ENCODE measurements around the gene OVCA2.

Gene OVCA2

GRCh38 chr17:2041561-2042389 is at the start of gene OVCA2:
OVCA2 (plus strand) TSS chr17:2042022; CDS start chr17:2042048, 26 bp downstream.
- Mint-ChIP-seq H3K36me3 (ENCODE audit: low read depth) (peaks cover 28% of the 10 kb centered on the region), H3K9me3 (no peaks in the 10 kb centered on the region), H3K27ac (peak within 1 kb of the TSS; percentile 96), H3K27me3 (ENCODE audit: low read depth) (no peaks in the 10 kb centered on the region), H3K4me3 (peak within 1 kb of the TSS; percentile 91), H3K4me1 (ENCODE audit: low read depth) (peaks cover 13% of the 10 kb centered on the region)

- H3K27me3 Mint-ChIP-seq (ENCODE audit: low read depth): peaks cover 46% of the 10 kb centered on the region
- H3K4me3 Mint-ChIP-seq: no peak overlapping the region
- no peaks in the 10 kb centered on the region for H3K9me3 Mint-ChIP-seq
- no peaks in the 10 kb centered on the region for H3K36me3 Mint-ChIP-seq (ENCODE audit: low read depth)
- no peaks in the 10 kb centered on the region for H3K4me1 Mint-ChIP-seq (ENCODE audit: low read depth)
- H3K27ac Mint-ChIP-seq: no peak overlapping the region
Observed at GRCh38 chr17:1992541-1992940, 49.3 kb upstream of the OVCA2 start.

- no peaks in the 10 kb centered on the region for H3K4me1 Mint-ChIP-seq (ENCODE audit: low read depth)
- H3K9me3 Mint-ChIP-seq: no peaks in the 10 kb centered on the region
- H3K4me3 Mint-ChIP-seq: no peak overlapping the region
- H3K27me3 Mint-ChIP-seq (ENCODE audit: low read depth): peaks cover 46% of the 10 kb centered on the region
- no peak overlapping the region for H3K27ac Mint-ChIP-seq
- no peaks in the 10 kb centered on the region for H3K36me3 Mint-ChIP-seq (ENCODE audit: low read depth)
Observed at GRCh38 chr17:1994707-1995106, 47.1 kb upstream of the OVCA2 start.

GRCh38 chr17:1995321-1995892 is 46.4 kb upstream of the OVCA2 start:
- peaks cover 47% of the 10 kb centered on the region for H3K27me3 Mint-ChIP-seq (ENCODE audit: low read depth)
- H3K27ac Mint-ChIP-seq: no peak overlapping the region
- no peak overlapping the region for H3K4me3 Mint-ChIP-seq
- H3K9me3 Mint-ChIP-seq: no peaks in the 10 kb centered on the region
- no peaks in the 10 kb centered on the region for H3K4me1 Mint-ChIP-seq (ENCODE audit: low read depth)
- no peaks in the 10 kb centered on the region for H3K36me3 Mint-ChIP-seq (ENCODE audit: low read depth)

GRCh38 chr17:1995907-1996799 is 45.7 kb upstream of the OVCA2 start:
- peaks cover 42% of the 10 kb centered on the region for H3K27me3 Mint-ChIP-seq (ENCODE audit: low read depth)
- no peaks in the 10 kb centered on the region for H3K4me1 Mint-ChIP-seq (ENCODE audit: low read depth)

GRCh38 chr17:1996800-1997288 is 45.0 kb upstream of the OVCA2 start:
- Mint-ChIP-seq H3K4me3 (no peak overlapping the region), H3K27me3 (ENCODE audit: low read depth) (peaks cover 41% of the 10 kb centered on the region), H3K36me3 (ENCODE audit: low read depth) (no peaks in the 10 kb centered on the region), H3K9me3 (no peaks in the 10 kb centered on the region), H3K27ac (no peak overlapping the region), H3K4me1 (ENCODE audit: low read depth) (no peaks in the 10 kb centered on the region)

More at GRCh38 chr17:1995907-1996799, 45.7 kb upstream of the OVCA2 start:
- Mint-ChIP-seq H3K27ac (no peak overlapping the region), H3K9me3 (no peaks in the 10 kb centered on the region), H3K36me3 (ENCODE audit: low read depth) (no peaks in the 10 kb centered on the region), H3K4me3 (no peak overlapping the region)

GRCh38 chr17:1997289-1997926 is 44.4 kb upstream of the OVCA2 start:
- Mint-ChIP-seq H3K27me3 (ENCODE audit: low read depth) (peaks cover 41% of the 10 kb centered on the region), H3K36me3 (ENCODE audit: low read depth) (no peaks in the 10 kb centered on the region), H3K27ac (no peak overlapping the region), H3K9me3 (no peaks in the 10 kb centered on the region), H3K4me3 (no peak overlapping the region), H3K4me1 (ENCODE audit: low read depth) (no peaks in the 10 kb centered on the region)

GRCh38 chr17:1997927-1998742 is 43.7 kb upstream of the OVCA2 start:
- Mint-ChIP-seq H3K4me1 (ENCODE audit: low read depth) (no peaks in the 10 kb centered on the region), H3K36me3 (ENCODE audit: low read depth) (no peaks in the 10 kb centered on the region), H3K4me3 (no peak overlapping the region), H3K9me3 (no peaks in the 10 kb centered on the region), H3K27me3 (ENCODE audit: low read depth) (peaks cover 36% of the 10 kb centered on the region), H3K27ac (no peak overlapping the region)

GRCh38 chr17:1999557-2000251 is 42.1 kb upstream of the OVCA2 start:
- H3K27ac Mint-ChIP-seq: no peak overlapping the region
- H3K4me3 Mint-ChIP-seq: peak overlapping the region; percentile 16
- no peaks in the 10 kb centered on the region for H3K36me3 Mint-ChIP-seq (ENCODE audit: low read depth)
- peaks cover 36% of the 10 kb centered on the region for H3K27me3 Mint-ChIP-seq (ENCODE audit: low read depth)
- H3K4me1 Mint-ChIP-seq (ENCODE audit: low read depth): no peaks in the 10 kb centered on the region
- no peaks in the 10 kb centered on the region for H3K9me3 Mint-ChIP-seq

- Mint-ChIP-seq H3K36me3 (ENCODE audit: low read depth) (no peaks in the 10 kb centered on the region), H3K9me3 (no peaks in the 10 kb centered on the region), H3K4me1 (ENCODE audit: low read depth) (no peaks in the 10 kb centered on the region), H3K27me3 (ENCODE audit: low read depth) (peaks cover 12% of the 10 kb centered on the region), H3K4me3 (no peak overlapping the region), H3K27ac (no peak overlapping the region)
Observed at GRCh38 chr17:2002767-2003329, 39.0 kb upstream of the OVCA2 start.

GRCh38 chr17:2003525-2003924 is 38.3 kb upstream of the OVCA2 start:
- Mint-ChIP-seq H3K27ac (no peak overlapping the region), H3K27me3 (ENCODE audit: low read depth) (peaks cover 12% of the 10 kb centered on the region), H3K4me3 (no peak overlapping the region), H3K36me3 (ENCODE audit: low read depth) (no peaks in the 10 kb centered on the region), H3K4me1 (ENCODE audit: low read depth) (no peaks in the 10 kb centered on the region), H3K9me3 (no peaks in the 10 kb centered on the region)

- no peaks in the 10 kb centered on the region for H3K36me3 Mint-ChIP-seq (ENCODE audit: low read depth)
- no peak overlapping the region for H3K27ac Mint-ChIP-seq
- H3K9me3 Mint-ChIP-seq: no peaks in the 10 kb centered on the region
- no peak overlapping the region for H3K4me3 Mint-ChIP-seq
- H3K27me3 Mint-ChIP-seq (ENCODE audit: low read depth): peaks cover 3% of the 10 kb centered on the region
- no peaks in the 10 kb centered on the region for H3K4me1 Mint-ChIP-seq (ENCODE audit: low read depth)
Observed at GRCh38 chr17:2004435-2004952, 37.3 kb upstream of the OVCA2 start.
